AG10803 (cell line): ENCODE results near the gene GIMAP6.

ENCODE experiments used
- DNase-seq: peaks from one replicate; pipeline ENCODE4 v3.0.0; 2010; ENCODE audit warnings: low read depth
- H3K4me3 ChIP-seq: 2 replicates; pipeline ENCODE4 v1.5.1; 2011; ENCODE audit warnings: mild to moderate bottlenecking, low read length, control low read depth
- CTCF ChIP-seq: conservative IDR thresholded peaks from 2 replicates; pipeline ENCODE4 v1.5.1; 2011; ENCODE audit warnings: mild to moderate bottlenecking, low read length, control low read depth, inconsistent platforms

GIMAP6 gene

GRCh38 chr7:150656047-150656446 is 23.9 kb upstream of the GIMAP6 start:
- no peak for TF ChIP-seq CTCF
- no peak for DNase-seq
- H3K4me3 ChIP-seq = no peak overlapping the region

GRCh38 chr7:150654692-150655091 is 22.5 kb upstream of the GIMAP6 start:
- no peak for DNase-seq
- no peak for TF ChIP-seq CTCF
- no peak overlapping the region for H3K4me3 ChIP-seq

GRCh38 chr7:150649080-150649385 is 16.8 kb upstream of the GIMAP6 start:
- no peak for TF ChIP-seq CTCF

GRCh38 chr7:150648353-150649079 is 16.3 kb upstream of the GIMAP6 start:
- no peak for DNase-seq
- TF ChIP-seq CTCF = no peak
- no peak overlapping the region for H3K4me3 ChIP-seq

More at GRCh38 chr7:150649080-150649385, 16.8 kb upstream of the GIMAP6 start:
- no peak for DNase-seq
- H3K4me3 ChIP-seq = no peak overlapping the region

- DNase-seq = no peak
- no peak for TF ChIP-seq CTCF
- H3K4me3 ChIP-seq = no peak overlapping the region
These were observed 13.3 kb upstream of the GIMAP6 start for GRCh38 chr7:150645259-150646020.

GRCh38 chr7:150642926-150643325 is 10.7 kb upstream of the GIMAP6 start:
- no peak for TF ChIP-seq CTCF
- DNase-seq = no peak
- no peak overlapping the region for H3K4me3 ChIP-seq

GRCh38 chr7:150641854-150642253 is 9.7 kb upstream of the GIMAP6 start:
- DNase-seq = no peak
- H3K4me3 ChIP-seq = no peak overlapping the region

More at GRCh38 chr7:150641854-150642253, 9.7 kb upstream of the GIMAP6 start:
- no peak for TF ChIP-seq CTCF
